HepG2 (cell line): Measurements from ENCODE around the gene RASSF4. TPM values are rescaled to one million over a fixed set of nuclear protein-coding genes. Genes with fewer than 3 reads are reported as not detected.
A peak's percentile ranks its signal among the peaks of the same experiment; 100 is the strongest.

Source experiments
- ATAC-seq: fragments of 200-7000 bp; cut with Tn5 transposase; 3 replicates; pipeline ENCODE4 v1.9.1; 2020; ENCODE audit warnings: mild to moderate bottlenecking, moderate library complexity
- BruUV-seq: library from RNA; stranded (reverse); fragments of 400-500 nt; replicated peaks from 2 replicates; lab custom pipeline; 2021; lab: Mats Ljungman, UMichigan
- CTCF ChIA-PET: fragments of 300-600 bp; formaldehyde crosslinking; extraction: SDS; loops from one replicate; lab custom pipeline; 2021; ENCODE audit warnings: low total read pairs, inconsistent platforms, low intra/inter-chr PET ratio; lab: Yijun Ruan, JAX
- POLR2A ChIA-PET: fragments of 350-600 bp; sonication (Branson Sonifier 250); formaldehyde crosslinking; loops from one replicate; lab custom pipeline; 2020; ENCODE audit warnings: antibody characterized with exemption, inconsistent platforms; lab: Yijun Ruan, JAX
- DNase-seq: peaks from one replicate; pipeline ENCODE4 v3.0.0-alpha.2; 2015; ENCODE audit warnings: low spot score
- FAIRE-seq: peaks from 3 replicates; lab custom pipeline; 2011; peaks lifted over from hg19 to GRCh38; lab: Jason Lieb, UNC
- H2AFZ ChIP-seq: one replicate; pipeline ENCODE4 v1.6.1; 2011; ENCODE audit warnings: low read length, inconsistent platforms
- H3K27ac ChIP-seq: fragments of 300-600 bp; 3 replicates; pipeline ENCODE4 v1.8.0; 2011; ENCODE audit warnings: mixed run types, mild to moderate bottlenecking, mixed read lengths, low read length, inconsistent platforms; ENCODE audit not compliant: insufficient read depth; ENCODE audit errors: extremely low read length
- H3K27me3 ChIP-seq, 2 experiments: fragments of 200-600 bp in 1 of 2; 2 replicates in 1 of 2; 3 replicates in 1 of 2; pipeline versions ENCODE4 v1.6.0 to v1.8.0; 2011; ENCODE audit warnings: low read length in 2 of 2, mild to moderate bottlenecking in 2 of 2, moderate library complexity in 2 of 2, inconsistent platforms in 1 of 2; ENCODE audit not compliant: insufficient read depth in 2 of 2, control insufficient read depth in 1 of 2
- H3K36me3 ChIP-seq, 2 experiments: fragments of 200-600 bp in 1 of 2; replicated peaks in 1 of 2; 2 replicates in 1 of 2; 3 replicates in 1 of 2; pipeline versions ENCODE4 v1.5.1 to v1.8.0; 2011; ENCODE audit warnings: low read length in 2 of 2, inconsistent platforms in 1 of 2; ENCODE audit not compliant: insufficient read depth in 2 of 2, control insufficient read depth in 1 of 2
- H3K4me1 ChIP-seq: 2 replicates; pipeline ENCODE4 v1.5.1; 2012; ENCODE audit warnings: low read length, inconsistent platforms; ENCODE audit not compliant: insufficient read depth
- H3K4me2 ChIP-seq: 2 replicates; pipeline ENCODE4 v1.6.0; 2011; ENCODE audit warnings: low read depth, low read length, inconsistent platforms
- H3K4me3 ChIP-seq, 3 experiments: fragments of 200-600 bp in 1 of 3; sonication (generic), shearing (Covaris generic) in 1 of 3; replicated peaks in 1 of 3; 2 replicates each; pipeline ENCODE4 v1.5.1; 2011 to 2016; ENCODE audit warnings: low read length in 3 of 3, inconsistent platforms in 2 of 3, low read depth in 2 of 3, mild to moderate bottlenecking in 2 of 3, control low read depth in 1 of 3, mixed read lengths in 1 of 3; ENCODE audit not compliant: insufficient read depth in 1 of 3
- H3K79me2 ChIP-seq: one replicate; pipeline ENCODE4 v1.6.1; 2011; ENCODE audit warnings: low read length, inconsistent platforms; ENCODE audit not compliant: insufficient read depth
- H3K9ac ChIP-seq: 2 replicates; pipeline ENCODE4 v1.6.0; 2011; ENCODE audit warnings: mild to moderate bottlenecking, low read depth, low read length, inconsistent platforms; ENCODE audit not compliant: insufficient read depth
- H3K9me3 ChIP-seq: 2 replicates; pipeline ENCODE4 v1.5.1; 2012; ENCODE audit warnings: mild to moderate bottlenecking, low read length
- H4K20me1 ChIP-seq: 2 replicates; pipeline ENCODE4 v1.6.0; 2011; ENCODE audit warnings: inconsistent platforms, mild to moderate bottlenecking, low read length, moderate library complexity; ENCODE audit not compliant: insufficient read depth
- HNF4A ChIP-seq: sonication (generic); formaldehyde crosslinking; IDR thresholded peaks from 2 replicates; pipeline ENCODE4 v1.4.0; 2020; ENCODE audit warnings: missing genetic modification reagents
- HNF4G ChIP-seq, 2 experiments: sonication (generic) in 1 of 2; formaldehyde crosslinking in 1 of 2; IDR thresholded peaks; 2 replicates each; pipeline versions ENCODE4 v1.4.0 to v1.6.1; 2011 to 2020; ENCODE audit warnings: borderline replicate concordance in 2 of 2, low read depth in 2 of 2, mild to moderate bottlenecking in 2 of 2, low read length in 1 of 2, missing genetic modification reagents in 1 of 2, moderate library complexity in 1 of 2
- MED1 ChIP-seq: sonication (generic); formaldehyde crosslinking; IDR thresholded peaks from 2 replicates; pipeline ENCODE4 v1.4.0; 2020; ENCODE audit warnings: missing genetic modification reagents
- MEIS1 ChIP-seq: sonication (generic); formaldehyde crosslinking; IDR thresholded peaks from 2 replicates; pipeline ENCODE4 v1.9.0; 2021; ENCODE audit warnings: mild to moderate bottlenecking, missing genetic modification reagents, moderate library complexity, borderline replicate concordance
- NCOR1 ChIP-seq: fragments of 200-600 bp; sonication (generic); IDR thresholded peaks from 2 replicates; pipeline ENCODE4 v1.7.0; 2017; ENCODE audit warnings: antibody characterized with exemption, low read length, borderline replicate concordance
- NR2F6 ChIP-seq, 2 experiments: IDR thresholded peaks; 2 replicates each; pipeline ENCODE4 v1.6.1; 2016; ENCODE audit warnings: antibody characterized with exemption in 1 of 2, mild to moderate bottlenecking in 1 of 2
- PPARG ChIP-seq: conservative IDR thresholded peaks from 2 replicates; pipeline ENCODE4 v1.6.1; 2016; ENCODE audit warnings: missing biosample characterization, missing genetic modification reagents
- RFX3 ChIP-seq: IDR thresholded peaks from 2 replicates; pipeline ENCODE4 v1.6.1; 2016; ENCODE audit warnings: missing biosample characterization, missing genetic modification reagents
- RORA ChIP-seq: sonication (generic); formaldehyde crosslinking; IDR thresholded peaks from 2 replicates; pipeline ENCODE4 v1.5.0; 2020; ENCODE audit warnings: mild to moderate bottlenecking, missing genetic modification reagents, moderate library complexity
- ZBED4 ChIP-seq: sonication (generic); formaldehyde crosslinking; IDR thresholded peaks from 2 replicates; pipeline ENCODE4 v1.4.0; 2020; ENCODE audit warnings: missing genetic modification reagents, borderline replicate concordance
- ZNF367 ChIP-seq: sonication (generic); formaldehyde crosslinking; IDR thresholded peaks from 2 replicates; pipeline ENCODE4 v1.4.0; 2020; ENCODE audit warnings: missing genetic modification reagents, borderline replicate concordance
- ZNF589 ChIP-seq: sonication (generic); formaldehyde crosslinking; conservative IDR thresholded peaks from 2 replicates; pipeline ENCODE4 v1.8.0; 2022; ENCODE audit warnings: mild to moderate bottlenecking, moderate library complexity, missing genetic modification reagents
- WGBS: methylation state at CpG from one replicate; pipeline ENCODE4 v1.1.6; 2017; ENCODE audit warnings: low lambda C conversion rate; 5-methylcytosine and 5-hydroxymethylcytosine counted together
- in situ Hi-C: cut with HindIII; loops from 2 replicates; pipeline ENCODE4 v1.10.0; 2017; ENCODE audit warnings: low pct_unique_long_range_greater_than_20kb; ENCODE audit not compliant: extremely low pct_ligation_motif_present
- intact Hi-C: fragments of 100-400 bp; cut with micrococcal nuclease; formaldehyde crosslinking; loops from one replicate; pipeline ENCODE4 v1.10.0; 2022; ENCODE audit not compliant: unreplicated experiment
- polyA plus RNA-seq, 8 experiments: library from polyadenylated mRNA; depleted of rRNA in 3 of 8; stranded (reverse) in 7 of 8; unstranded in 1 of 8; fragments of >200 nt; fragmentation: Illumina TruSeq in 4 of 8; extraction: Trizol in 4 of 8; gene quantifications; 2 replicates each; pipeline versions ENCODE4 v1.2.1 to v1.2.3, GENCODE V29; 2011 to 2016; ENCODE audit warnings: low read depth in 4 of 8, missing spikeins in 1 of 8, mixed read lengths in 1 of 8; ENCODE audit not compliant: insufficient read depth in 1 of 8
- total RNA-seq, 5 experiments: library from RNA; depleted of rRNA; stranded (reverse); fragments of >200 nt; fragmentation: Illumina TruSeq; extraction: Trizol; gene quantifications; 2 replicates each; pipeline ENCODE4 v1.2.3, GENCODE V29; 2016; ENCODE audit warnings: low read depth in 1 of 5

The RASSF4 gene
- total and polyA plus RNA-seq, 2 of the 13 experiments (the other 11 are each of a cell fraction or from before 2014, with no cell fraction given), result 34.0 to 51.7 TPM

GRCh38 chr10:44960482-44961229 is 1.1 kb downstream of the RASSF4 start (continued):
- no peak for TF ChIP-seq ZBED4
- TF ChIP-seq RFX3, result no peak

- POLR2A ChIA-PET, result interaction anchor here (1.2 to 13.2 kb wide), 8 partner anchors 8 to 33 kb away, joined by 3 to 407 read pairs (median 36); partner anchors contain the start of gene DEPP1
- H3K27me3 ChIP-seq, result no peaks in the 10 kb centered on the region; a peak in 1 of 5 replicates
- WGBS, result 8% methylated on average over 3 of the region's 4 CpGs
- no peak for FAIRE-seq
- H3K9me3 ChIP-seq, result no peaks in the 10 kb centered on the region
- peaks cover 4% of the 10 kb centered on the region; the same call in 1 of the 2 replicates for H4K20me1 ChIP-seq
- intact Hi-C loops (loop anchor here (2.0 kb wide), 1 partner anchor 14 kb away; no protein-coding TSS in a partner anchor), in situ Hi-C loops (loop anchor here (25.0 kb wide), 1 partner anchor 1549 kb away; the partner anchor contains the start of gene HNRNPF)
- TF ChIP-seq MED1 (CRISPR knock-in tag), result 0 out of 2 replicates have a peak, but pooled peaks have one; percentile 22
- TF ChIP-seq ZNF367 (CRISPR knock-in tag), result no peak
- peak; percentile 72 for TF ChIP-seq HNF4A (CRISPR knock-in tag)
- 0 out of 2 replicates have a peak, but pooled peaks have one; percentile 38 for TF ChIP-seq HNF4G (IDR thresholded peaks at IDR 0.05; ENCODE audit: borderline replicate concordance, low read depth, low read length)
- no peak for TF ChIP-seq HNF4G (CRISPR knock-in tag; IDR thresholded peaks at IDR 0.05; ENCODE audit: borderline replicate concordance, low read depth)
- no peak for TF ChIP-seq NCOR1
- TF ChIP-seq RORA (CRISPR knock-in tag), result no peak
- TF ChIP-seq MEIS1 (CRISPR knock-in tag), result no peak
- TF ChIP-seq NR2F6 (IDR thresholded peaks at IDR 0.05), result 0 out of 2 replicates have a peak, but pooled peaks have one; percentile 22
- TF ChIP-seq NR2F6 (CRISPR knock-in tag; IDR thresholded peaks at IDR 0.05), result no peak
- TF ChIP-seq PPARG (CRISPR knock-in tag), result 0 out of 2 replicates have a peak, but pooled peaks have one; percentile 36
- TF ChIP-seq ZNF589, result no peak
- ATAC-seq, result no peak
- no peak overlapping the region for H2AFZ ChIP-seq
- CTCF ChIA-PET, result no interaction called here
- H3K4me1 ChIP-seq, result peaks cover 79% of the 10 kb centered on the region
- no peak for DNase-seq
- H3K4me3 ChIP-seq, result peak overlapping the region; percentile 82 to 85 (median 84)
- H3K27ac ChIP-seq, result peak overlapping the region; percentile 80
- BruUV-seq, result TSS peak; percentile 57
- peak overlapping the region; percentile 80 for H3K9ac ChIP-seq
- peaks cover 64% of the 10 kb centered on the region for H3K79me2 ChIP-seq
- H3K36me3 ChIP-seq, result peaks cover 0 to 1% of the 10 kb centered on the region in 2 experiments; a peak in 2 of 5 replicates
- H3K4me2 ChIP-seq, result peak overlapping the region; percentile 95
Measured at GRCh38 chr10:44961230-44961571, 1.6 kb downstream of the RASSF4 start.
